ENCODE data around the gene DCLK1.

GRCh38 chr13:36072152-36072935 lies 58.8 kb downstream of the DCLK1 start:
- TF ChIP-seq CTCF (IDR thresholded peaks at IDR 0.05; ENCODE audit: poor library complexity) (no peak), EZH2 (IDR thresholded peaks at IDR 0.05; ENCODE audit: borderline replicate concordance) (no peak)

Measured in hepatocyte (in vitro differentiated cells).